ENCODE data around the gene INHBC.

The INHBC gene

GRCh38 chr12:57459750-57460467 lies 25.3 kb downstream of the INHBC start, which contains the start of gene GLI1:
Gene GLI1 (plus strand): TSS chr12:57459785. CDS start chr12:57463692, 3,907 bp downstream.
- H3K9me3 ChIP-seq (ENCODE audit: control insufficient read depth, low read length), result no peaks in the 10 kb centered on the region
- H3K79me2 ChIP-seq, result no peaks in the 10 kb centered on the region
- no peak within 1 kb of the TSS for H3K9ac ChIP-seq
- peak within 1 kb of the TSS; percentile 42 for H3K27ac ChIP-seq
- TF ChIP-seq, protein P1, sequence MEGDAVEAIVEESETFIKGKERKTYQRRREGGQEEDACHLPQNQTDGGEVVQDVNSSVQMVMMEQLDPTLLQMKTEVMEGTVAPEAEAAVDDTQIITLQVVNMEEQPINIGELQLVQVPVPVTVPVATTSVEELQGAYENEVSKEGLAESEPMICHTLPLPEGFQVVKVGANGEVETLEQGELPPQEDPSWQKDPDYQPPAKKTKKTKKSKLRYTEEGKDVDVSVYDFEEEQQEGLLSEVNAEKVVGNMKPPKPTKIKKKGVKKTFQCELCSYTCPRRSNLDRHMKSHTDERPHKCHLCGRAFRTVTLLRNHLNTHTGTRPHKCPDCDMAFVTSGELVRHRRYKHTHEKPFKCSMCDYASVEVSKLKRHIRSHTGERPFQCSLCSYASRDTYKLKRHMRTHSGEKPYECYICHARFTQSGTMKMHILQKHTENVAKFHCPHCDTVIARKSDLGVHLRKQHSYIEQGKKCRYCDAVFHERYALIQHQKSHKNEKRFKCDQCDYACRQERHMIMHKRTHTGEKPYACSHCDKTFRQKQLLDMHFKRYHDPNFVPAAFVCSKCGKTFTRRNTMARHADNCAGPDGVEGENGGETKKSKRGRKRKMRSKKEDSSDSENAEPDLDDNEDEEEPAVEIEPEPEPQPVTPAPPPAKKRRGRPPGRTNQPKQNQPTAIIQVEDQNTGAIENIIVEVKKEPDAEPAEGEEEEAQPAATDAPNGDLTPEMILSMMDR (IDR thresholded peaks at IDR 0.05), result no peak
- peak within 1 kb of the TSS; percentile 97 for H2AFZ ChIP-seq
- H3K4me3 ChIP-seq (ENCODE audit: low read depth, low read length), result peak within 1 kb of the TSS; percentile 87
- H3K4me1 ChIP-seq, result peaks cover 20% of the 10 kb centered on the region
- H3K36me3 ChIP-seq (ENCODE audit: control insufficient read depth, insufficient read depth, low read length), result no peaks in the 10 kb centered on the region
- H3K27me3 ChIP-seq (ENCODE audit: control insufficient read depth, insufficient read depth, low read length), result no peaks in the 10 kb centered on the region
- H3K4me2 ChIP-seq (ENCODE audit: low read length), result peak within 1 kb of the TSS; percentile 97

DNA sequence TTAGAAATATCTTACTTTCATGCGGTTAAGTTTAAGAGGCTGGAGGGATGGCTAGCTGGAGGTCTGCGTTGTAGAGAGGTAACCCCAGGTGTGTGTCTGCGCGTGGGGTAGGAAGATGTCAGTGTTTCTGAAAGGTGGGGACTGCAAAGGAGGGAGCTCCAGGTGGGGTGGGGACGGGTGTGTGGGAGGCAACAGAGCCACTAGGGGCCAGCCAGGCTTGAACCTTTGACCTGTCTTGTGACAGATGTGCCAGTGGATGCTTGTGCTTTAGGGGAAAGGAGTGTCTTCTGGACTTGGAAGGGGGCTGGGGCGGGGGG lies 25.8 kb downstream of the INHBC start:
- Histone ChIP-seq H3K79me2 (no peaks in the 10 kb centered on the region), H3K4me2 (ENCODE audit: low read length) (peak overlapping the region; percentile 97), H2AFZ (no peak overlapping the region), H3K27me3 (ENCODE audit: control insufficient read depth, insufficient read depth, low read length) (no peaks in the 10 kb centered on the region), H3K9ac (no peak overlapping the region), H3K36me3 (ENCODE audit: control insufficient read depth, insufficient read depth, low read length) (no peaks in the 10 kb centered on the region), H3K4me3 (ENCODE audit: low read depth, low read length) (no peak overlapping the region), H3K4me1 (peaks cover 15% of the 10 kb centered on the region), H3K9me3 (ENCODE audit: control insufficient read depth, low read length) (no peaks in the 10 kb centered on the region), H3K27ac (no peak overlapping the region)
- TF ChIP-seq, protein P1 (IDR thresholded peaks at IDR 0.05), result no peak

GRCh38 chr12:57460841-57461275 lies 26.3 kb downstream of the INHBC start:
- H2AFZ ChIP-seq, result no peak overlapping the region
- H3K4me2 ChIP-seq (ENCODE audit: low read length), result no peak overlapping the region
- H3K9me3 ChIP-seq (ENCODE audit: control insufficient read depth, low read length), result no peaks in the 10 kb centered on the region
- no peaks in the 10 kb centered on the region for H3K36me3 ChIP-seq (ENCODE audit: control insufficient read depth, insufficient read depth, low read length)
- peaks cover 12% of the 10 kb centered on the region for H3K4me1 ChIP-seq
- no peak overlapping the region for H3K9ac ChIP-seq
- TF ChIP-seq, protein P1 (IDR thresholded peaks at IDR 0.05), result no peak
- H3K4me3 ChIP-seq (ENCODE audit: low read depth, low read length), result no peak overlapping the region
- no peaks in the 10 kb centered on the region for H3K27me3 ChIP-seq (ENCODE audit: control insufficient read depth, insufficient read depth, low read length)
- H3K79me2 ChIP-seq, result no peaks in the 10 kb centered on the region
- no peak overlapping the region for H3K27ac ChIP-seq

GRCh38 chr12:57461276-57461916 lies 26.8 kb downstream of the INHBC start:
- Histone ChIP-seq H3K4me3 (ENCODE audit: low read depth, low read length) (peak overlapping the region; percentile 72), H2AFZ (peak overlapping the region; percentile 2), H3K4me2 (ENCODE audit: low read length) (peak overlapping the region; percentile 81), H3K9me3 (ENCODE audit: control insufficient read depth, low read length) (no peaks in the 10 kb centered on the region), H3K36me3 (ENCODE audit: control insufficient read depth, insufficient read depth, low read length) (no peaks in the 10 kb centered on the region), H3K79me2 (no peaks in the 10 kb centered on the region), H3K9ac (no peak overlapping the region), H3K4me1 (peaks cover 8% of the 10 kb centered on the region), H3K27ac (no peak overlapping the region), H3K27me3 (ENCODE audit: control insufficient read depth, insufficient read depth, low read length) (no peaks in the 10 kb centered on the region)
- TF ChIP-seq, protein P1 (IDR thresholded peaks at IDR 0.05), result no peak
